ENCODE measurements around the gene RAP1GDS1.
"Not testable (repeated sequence)": the region's sequence is repeated elsewhere in the genome, so short reads cannot be mapped to it uniquely, and the experiment has no call there.

The RAP1GDS1 gene

GRCh38 chr4:98319021-98319420, 57.8 kb downstream of the RAP1GDS1 start:
- Histone ChIP-seq H3K36me3 (ENCODE audit: control insufficient read depth, insufficient read depth, low read length) (no peaks in the 10 kb centered on the region), H3K27ac (no peak overlapping the region), H3K4me3 (ENCODE audit: low read depth, low read length) (no peak overlapping the region), H2AFZ (no peak overlapping the region), H3K4me1 (no peaks in the 10 kb centered on the region), H3K9ac (no peak overlapping the region), H3K9me3 (ENCODE audit: control insufficient read depth, low read length) (no peaks in the 10 kb centered on the region), H3K27me3 (ENCODE audit: control insufficient read depth, insufficient read depth, low read length) (no peaks in the 10 kb centered on the region), H3K79me2 (no peaks in the 10 kb centered on the region), H3K4me2 (ENCODE audit: low read length) (no peak overlapping the region)
- TF ChIP-seq, protein P1, sequence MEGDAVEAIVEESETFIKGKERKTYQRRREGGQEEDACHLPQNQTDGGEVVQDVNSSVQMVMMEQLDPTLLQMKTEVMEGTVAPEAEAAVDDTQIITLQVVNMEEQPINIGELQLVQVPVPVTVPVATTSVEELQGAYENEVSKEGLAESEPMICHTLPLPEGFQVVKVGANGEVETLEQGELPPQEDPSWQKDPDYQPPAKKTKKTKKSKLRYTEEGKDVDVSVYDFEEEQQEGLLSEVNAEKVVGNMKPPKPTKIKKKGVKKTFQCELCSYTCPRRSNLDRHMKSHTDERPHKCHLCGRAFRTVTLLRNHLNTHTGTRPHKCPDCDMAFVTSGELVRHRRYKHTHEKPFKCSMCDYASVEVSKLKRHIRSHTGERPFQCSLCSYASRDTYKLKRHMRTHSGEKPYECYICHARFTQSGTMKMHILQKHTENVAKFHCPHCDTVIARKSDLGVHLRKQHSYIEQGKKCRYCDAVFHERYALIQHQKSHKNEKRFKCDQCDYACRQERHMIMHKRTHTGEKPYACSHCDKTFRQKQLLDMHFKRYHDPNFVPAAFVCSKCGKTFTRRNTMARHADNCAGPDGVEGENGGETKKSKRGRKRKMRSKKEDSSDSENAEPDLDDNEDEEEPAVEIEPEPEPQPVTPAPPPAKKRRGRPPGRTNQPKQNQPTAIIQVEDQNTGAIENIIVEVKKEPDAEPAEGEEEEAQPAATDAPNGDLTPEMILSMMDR (IDR thresholded peaks at IDR 0.05) = no peak

DNA sequence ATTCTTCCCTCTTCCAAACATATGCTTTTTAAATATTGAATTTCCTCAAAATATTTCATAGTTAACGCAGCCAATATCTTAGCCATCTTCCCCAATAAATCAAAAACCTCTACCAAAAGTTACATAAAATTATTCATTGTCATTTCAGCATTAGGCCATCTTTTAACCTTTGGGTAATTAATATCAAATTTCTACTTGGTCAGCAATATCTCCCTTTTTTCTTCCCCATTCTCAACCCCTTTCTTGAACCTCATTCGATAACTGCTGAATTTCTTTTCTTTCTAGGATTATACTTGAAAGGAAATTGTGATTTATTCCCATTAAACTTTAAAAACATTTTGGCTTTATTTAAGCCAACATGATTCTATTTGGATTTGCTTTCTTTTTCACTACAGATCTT, 65.0 kb downstream of the RAP1GDS1 start:
- H3K36me3 ChIP-seq (ENCODE audit: control insufficient read depth, insufficient read depth, low read length) = no peaks in the 10 kb centered on the region
- H3K79me2 ChIP-seq = no peaks in the 10 kb centered on the region
- H3K4me1 ChIP-seq = no peaks in the 10 kb centered on the region
- TF ChIP-seq, protein P1 (IDR thresholded peaks at IDR 0.05) = no peak
- no peak overlapping the region for H2AFZ ChIP-seq
- H3K4me3 ChIP-seq (ENCODE audit: low read depth, low read length) = no peak overlapping the region
- H3K4me2 ChIP-seq (ENCODE audit: low read length) = no peak overlapping the region
- H3K27ac ChIP-seq = no peak overlapping the region
- no peaks in the 10 kb centered on the region for H3K27me3 ChIP-seq (ENCODE audit: control insufficient read depth, insufficient read depth, low read length)
- H3K9me3 ChIP-seq (ENCODE audit: control insufficient read depth, low read length) = no peaks in the 10 kb centered on the region
- H3K9ac ChIP-seq = no peak overlapping the region

DNA sequence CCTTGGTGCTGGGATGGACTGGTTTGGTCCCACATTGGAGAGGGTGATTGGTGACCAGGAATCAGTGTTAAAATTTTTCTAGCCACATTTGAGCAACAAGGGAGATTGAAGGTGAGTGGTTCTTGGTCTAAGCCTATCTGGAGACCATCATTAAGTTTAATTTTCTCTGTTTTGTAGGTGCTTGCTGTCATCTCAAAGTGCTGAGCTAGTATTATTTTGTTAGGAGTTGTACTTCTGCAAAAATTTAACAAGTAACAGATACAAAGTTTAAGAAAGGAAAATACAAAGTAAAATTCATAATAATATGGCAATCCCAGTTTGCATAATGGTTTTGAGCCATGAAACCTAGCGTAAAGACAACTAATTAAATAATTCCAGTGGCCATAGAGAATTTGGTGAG, 66.5 kb downstream of the RAP1GDS1 start:
- H3K36me3 ChIP-seq (ENCODE audit: control insufficient read depth, insufficient read depth, low read length) = no peaks in the 10 kb centered on the region
- no peak overlapping the region for H2AFZ ChIP-seq
- no peak overlapping the region for H3K4me2 ChIP-seq (ENCODE audit: low read length)
- no peak overlapping the region for H3K27ac ChIP-seq
- H3K27me3 ChIP-seq (ENCODE audit: control insufficient read depth, insufficient read depth, low read length) = no peaks in the 10 kb centered on the region
- H3K9me3 ChIP-seq (ENCODE audit: control insufficient read depth, low read length) = peaks cover under 1% of the 10 kb centered on the region
- H3K4me1 ChIP-seq = no peaks in the 10 kb centered on the region
- TF ChIP-seq, protein P1 (IDR thresholded peaks at IDR 0.05) = no peak
- no peak overlapping the region for H3K4me3 ChIP-seq (ENCODE audit: low read depth, low read length)
- H3K79me2 ChIP-seq = no peaks in the 10 kb centered on the region
- no peak overlapping the region for H3K9ac ChIP-seq

DNA sequence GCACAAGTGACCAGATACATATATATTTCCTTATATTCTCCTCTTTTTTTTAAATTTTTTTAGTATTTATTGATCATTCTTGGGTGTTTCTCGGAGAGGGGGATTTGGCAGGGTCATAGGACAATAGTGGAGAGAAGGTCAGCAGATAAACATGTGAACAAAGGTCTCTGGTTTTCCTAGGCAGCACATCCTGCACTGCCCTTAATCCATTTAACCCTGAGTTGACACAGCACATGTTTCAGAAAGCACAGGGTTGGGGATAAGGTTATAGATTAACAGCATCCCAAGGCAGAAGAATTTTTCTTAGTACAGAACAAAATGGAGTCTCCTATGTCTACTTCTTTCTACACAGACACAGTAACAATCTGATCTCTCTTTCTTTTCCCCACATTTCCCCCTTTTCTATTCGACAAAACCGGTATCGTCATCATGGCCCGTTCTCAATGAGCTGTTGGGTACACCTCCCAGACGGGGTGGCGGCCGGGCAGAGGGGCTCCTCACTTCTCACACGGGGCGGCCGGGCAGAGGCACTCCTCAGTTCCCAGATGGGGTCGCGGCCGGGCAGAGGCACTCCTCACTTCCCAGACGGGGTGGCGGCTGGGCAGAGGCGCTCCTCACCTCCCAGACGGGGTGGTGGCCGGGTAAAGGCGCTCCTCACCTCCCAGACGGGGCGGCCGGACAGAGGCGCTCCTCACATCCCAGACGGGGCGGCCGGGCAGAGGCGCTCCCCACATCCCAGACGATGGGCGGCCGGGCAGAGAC, 68.9 kb downstream of the RAP1GDS1 start:
- not testable (repeated sequence) for H3K4me3 ChIP-seq (ENCODE audit: low read depth, low read length); H3K9ac ChIP-seq; H3K27me3 ChIP-seq (ENCODE audit: control insufficient read depth, insufficient read depth, low read length); H3K79me2 ChIP-seq; H3K36me3 ChIP-seq (ENCODE audit: control insufficient read depth, insufficient read depth, low read length); H2AFZ ChIP-seq; H3K27ac ChIP-seq; H3K9me3 ChIP-seq (ENCODE audit: control insufficient read depth, low read length); H3K4me2 ChIP-seq (ENCODE audit: low read length); H3K4me1 ChIP-seq

DNA sequence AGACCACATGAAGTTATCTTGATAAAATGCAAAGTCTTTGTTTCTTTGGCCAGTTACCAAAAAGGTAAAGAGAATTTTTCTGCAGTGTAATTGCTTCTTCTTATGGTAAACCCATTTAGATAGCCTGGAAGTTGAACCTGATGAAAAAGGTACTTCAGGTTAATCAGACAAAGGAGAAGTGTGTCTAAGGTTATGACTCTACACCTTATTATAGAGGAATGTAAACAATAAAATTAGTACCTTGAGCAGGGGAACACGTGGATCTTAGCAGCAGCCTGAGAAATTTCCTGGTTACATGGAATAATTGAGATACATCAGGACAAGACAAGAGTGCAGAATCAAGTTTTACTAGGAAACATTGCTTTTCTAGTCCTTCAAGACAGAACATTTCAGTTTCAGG, 70.8 kb downstream of the RAP1GDS1 start:
- Histone ChIP-seq H3K36me3 (ENCODE audit: control insufficient read depth, insufficient read depth, low read length) (no peaks in the 10 kb centered on the region), H3K4me1 (no peaks in the 10 kb centered on the region), H3K4me3 (ENCODE audit: low read depth, low read length) (no peak overlapping the region), H3K9ac (no peak overlapping the region), H3K27me3 (ENCODE audit: control insufficient read depth, insufficient read depth, low read length) (no peaks in the 10 kb centered on the region), H3K27ac (no peak overlapping the region), H3K79me2 (no peaks in the 10 kb centered on the region), H3K9me3 (ENCODE audit: control insufficient read depth, low read length) (peaks cover 3% of the 10 kb centered on the region), H2AFZ (no peak overlapping the region), H3K4me2 (ENCODE audit: low read length) (no peak overlapping the region)
- TF ChIP-seq, protein P1 (IDR thresholded peaks at IDR 0.05) = no peak
